ENCODE measurements around the gene RFESD.

Gene RFESD

GRCh38 chr5:95662946-95663345 is 16.4 kb downstream of the RFESD start:
- no peak for DNase-seq
- H2AK5ac ChIP-seq (ENCODE audit: low read length), result no peak overlapping the region
- no peak overlapping the region for H3K9ac ChIP-seq (ENCODE audit: low read length)
- H3K14ac ChIP-seq (ENCODE audit: low read length), result no peak overlapping the region
- H4K8ac ChIP-seq (ENCODE audit: low read depth, low read length), result no peak overlapping the region
- no peak overlapping the region for H3K18ac ChIP-seq (ENCODE audit: low read length)
- no peak overlapping the region for H2BK5ac ChIP-seq (ENCODE audit: low read depth, low read length, poor library complexity)
- H3K36me3 ChIP-seq (ENCODE audit: control insufficient read depth in 1 of 2, insufficient read depth in 2 of 2, low read length in 2 of 2), result no peaks in the 10 kb centered on the region
- no peak overlapping the region for H3K23ac ChIP-seq (ENCODE audit: low read length)
- no peak overlapping the region for H2AFZ ChIP-seq (ENCODE audit: insufficient read depth, low read length, poor library complexity)
- H3K9me3 ChIP-seq (ENCODE audit: insufficient read depth, low read depth, low read length), result no peaks in the 10 kb centered on the region
- no peaks in the 10 kb centered on the region for H3K79me2 ChIP-seq (ENCODE audit: control insufficient read depth, insufficient read depth, low read length, poor library complexity)
- no peak overlapping the region for H2BK120ac ChIP-seq (ENCODE audit: insufficient read depth, low read length, poor library complexity)
- peaks cover 3% of the 10 kb centered on the region for H3K79me1 ChIP-seq (ENCODE audit: low read length)
- no peak overlapping the region for H4K12ac ChIP-seq (ENCODE audit: low read depth, low read length)
- H3K27me3 ChIP-seq (ENCODE audit: insufficient read depth, low read length), result no peaks in the 10 kb centered on the region
- no peak overlapping the region for H3K27ac ChIP-seq (ENCODE audit: low read depth, low read length)
- H3K4me3 ChIP-seq (ENCODE audit: low read depth, low read length), result no peak overlapping the region
- no peak overlapping the region for H3K4ac ChIP-seq (ENCODE audit: low read depth, low read length)
- no peak overlapping the region for H4K91ac ChIP-seq (ENCODE audit: low read depth, low read length)
- no peaks in the 10 kb centered on the region for H3K4me1 ChIP-seq (ENCODE audit: control insufficient read depth in 1 of 2, insufficient read depth in 2 of 2, low read length in 2 of 2)
- H2BK12ac ChIP-seq (ENCODE audit: low read length), result no peak overlapping the region
- H3K4me2 ChIP-seq (ENCODE audit: low read length), result no peak overlapping the region

GRCh38 chr5:95664204-95664786 is 17.7 kb downstream of the RFESD start:
- H3K23ac ChIP-seq (ENCODE audit: low read length), result no peak overlapping the region
- DNase-seq, result peak; percentile 22 to 79
- H3K27ac ChIP-seq (ENCODE audit: low read depth, low read length), result peak overlapping the region; percentile 67
- H3K4me2 ChIP-seq (ENCODE audit: low read length), result no peak overlapping the region
- no peaks in the 10 kb centered on the region for H3K9me3 ChIP-seq (ENCODE audit: insufficient read depth, low read depth, low read length)
- peak overlapping the region; percentile 9 for H3K4ac ChIP-seq (ENCODE audit: low read depth, low read length)
- H3K79me2 ChIP-seq (ENCODE audit: control insufficient read depth, insufficient read depth, low read length, poor library complexity), result no peaks in the 10 kb centered on the region
- no peak overlapping the region for H3K18ac ChIP-seq (ENCODE audit: low read length)
- H3K27me3 ChIP-seq (ENCODE audit: insufficient read depth, low read length), result no peaks in the 10 kb centered on the region
- peaks cover 2 to 3% of the 10 kb centered on the region in 2 experiments for H3K4me1 ChIP-seq (ENCODE audit: control insufficient read depth in 1 of 2, insufficient read depth in 2 of 2, low read length in 2 of 2)
- peak overlapping the region; percentile 96 for H2BK12ac ChIP-seq (ENCODE audit: low read length)
- no peak overlapping the region for H3K4me3 ChIP-seq (ENCODE audit: low read depth, low read length)
- H3K9ac ChIP-seq (ENCODE audit: low read length), result no peak overlapping the region
- peak overlapping the region; percentile 64 for H2BK120ac ChIP-seq (ENCODE audit: insufficient read depth, low read length, poor library complexity)
- H4K91ac ChIP-seq (ENCODE audit: low read depth, low read length), result peak overlapping the region; percentile 26
- no peak overlapping the region for H4K12ac ChIP-seq (ENCODE audit: low read depth, low read length)
- H3K36me3 ChIP-seq (ENCODE audit: control insufficient read depth in 1 of 2, insufficient read depth in 2 of 2, low read length in 2 of 2), result no peaks in the 10 kb centered on the region
- H2AFZ ChIP-seq (ENCODE audit: insufficient read depth, low read length, poor library complexity), result peak overlapping the region; percentile 6
- H4K8ac ChIP-seq (ENCODE audit: low read depth, low read length), result no peak overlapping the region
- H3K79me1 ChIP-seq (ENCODE audit: low read length), result peaks cover 5% of the 10 kb centered on the region
- WGBS (ENCODE audit: extremely low coverage, insufficient coverage, insufficient read length), result no CpG with 5 or more reads among the region's 3 CpGs
- peak overlapping the region; percentile 70 for H2BK5ac ChIP-seq (ENCODE audit: low read depth, low read length, poor library complexity)
- H2AK5ac ChIP-seq (ENCODE audit: low read length), result no peak overlapping the region
- H3K14ac ChIP-seq (ENCODE audit: low read length), result peak overlapping the region; percentile 57

- H3K4ac ChIP-seq (ENCODE audit: low read depth, low read length), result no peak overlapping the region
- no peak for DNase-seq
- H3K9ac ChIP-seq (ENCODE audit: low read length), result no peak overlapping the region
- no peaks in the 10 kb centered on the region for H3K9me3 ChIP-seq (ENCODE audit: insufficient read depth, low read depth, low read length)
- no peaks in the 10 kb centered on the region for H3K36me3 ChIP-seq (ENCODE audit: control insufficient read depth in 1 of 2, insufficient read depth in 2 of 2, low read length in 2 of 2)
- no peak overlapping the region for H3K27ac ChIP-seq (ENCODE audit: low read depth, low read length)
- H3K23ac ChIP-seq (ENCODE audit: low read length), result no peak overlapping the region
- no peak overlapping the region for H2BK12ac ChIP-seq (ENCODE audit: low read length)
- H3K18ac ChIP-seq (ENCODE audit: low read length), result no peak overlapping the region
- no CpG with 5 or more reads among the region's 4 CpGs for WGBS (ENCODE audit: extremely low coverage, insufficient coverage, insufficient read length)
- H3K27me3 ChIP-seq (ENCODE audit: insufficient read depth, low read length), result no peaks in the 10 kb centered on the region
- H3K14ac ChIP-seq (ENCODE audit: low read length), result no peak overlapping the region
- no peak overlapping the region for H2BK120ac ChIP-seq (ENCODE audit: insufficient read depth, low read length, poor library complexity)
- no peak overlapping the region for H4K12ac ChIP-seq (ENCODE audit: low read depth, low read length)
- peaks cover 16% of the 10 kb centered on the region for H3K79me1 ChIP-seq (ENCODE audit: low read length)
- no peak overlapping the region for H3K4me3 ChIP-seq (ENCODE audit: low read depth, low read length)
- no peak overlapping the region for H3K4me2 ChIP-seq (ENCODE audit: low read length)
- no peak overlapping the region for H2AFZ ChIP-seq (ENCODE audit: insufficient read depth, low read length, poor library complexity)
- no peak overlapping the region for H4K8ac ChIP-seq (ENCODE audit: low read depth, low read length)
- H3K4me1 ChIP-seq (ENCODE audit: control insufficient read depth in 1 of 2, insufficient read depth in 2 of 2, low read length in 2 of 2), result peaks cover 11 to 18% of the 10 kb centered on the region in 2 experiments
- H3K79me2 ChIP-seq (ENCODE audit: control insufficient read depth, insufficient read depth, low read length, poor library complexity), result no peaks in the 10 kb centered on the region
- H2BK5ac ChIP-seq (ENCODE audit: low read depth, low read length, poor library complexity), result no peak overlapping the region
- H2AK5ac ChIP-seq (ENCODE audit: low read length), result no peak overlapping the region
- H4K91ac ChIP-seq (ENCODE audit: low read depth, low read length), result no peak overlapping the region
Observed at GRCh38 chr5:95667061-95667618, 20.6 kb downstream of the RFESD start.

GRCh38 chr5:95667678-95668077 is 21.1 kb downstream of the RFESD start:
- H2AK5ac ChIP-seq (ENCODE audit: low read length), result no peak overlapping the region
- no peak for DNase-seq
- H2AFZ ChIP-seq (ENCODE audit: insufficient read depth, low read length, poor library complexity), result no peak overlapping the region
- H3K79me1 ChIP-seq (ENCODE audit: low read length), result peaks cover 16% of the 10 kb centered on the region
- no peak overlapping the region for H3K4ac ChIP-seq (ENCODE audit: low read depth, low read length)
- no peaks in the 10 kb centered on the region for H3K9me3 ChIP-seq (ENCODE audit: insufficient read depth, low read depth, low read length)
- H3K4me2 ChIP-seq (ENCODE audit: low read length), result no peak overlapping the region
- peak overlapping the region; percentile 23 for H2BK12ac ChIP-seq (ENCODE audit: low read length)
- H3K4me1 ChIP-seq (ENCODE audit: control insufficient read depth in 1 of 2, insufficient read depth in 2 of 2, low read length in 2 of 2), result peaks cover 11 to 18% of the 10 kb centered on the region in 2 experiments
- no peak overlapping the region for H4K12ac ChIP-seq (ENCODE audit: low read depth, low read length)
- H3K18ac ChIP-seq (ENCODE audit: low read length), result no peak overlapping the region
- no peak overlapping the region for H3K4me3 ChIP-seq (ENCODE audit: low read depth, low read length)
- no peak overlapping the region for H3K27ac ChIP-seq (ENCODE audit: low read depth, low read length)
- H3K23ac ChIP-seq (ENCODE audit: low read length), result no peak overlapping the region
- H3K14ac ChIP-seq (ENCODE audit: low read length), result no peak overlapping the region
- H3K9ac ChIP-seq (ENCODE audit: low read length), result no peak overlapping the region
- peak overlapping the region; percentile 6 for H2BK120ac ChIP-seq (ENCODE audit: insufficient read depth, low read length, poor library complexity)
- H4K91ac ChIP-seq (ENCODE audit: low read depth, low read length), result peak overlapping the region; percentile 3
- H3K27me3 ChIP-seq (ENCODE audit: insufficient read depth, low read length), result no peaks in the 10 kb centered on the region
- H3K79me2 ChIP-seq (ENCODE audit: control insufficient read depth, insufficient read depth, low read length, poor library complexity), result no peaks in the 10 kb centered on the region
- peak overlapping the region; percentile 21 for H2BK5ac ChIP-seq (ENCODE audit: low read depth, low read length, poor library complexity)
- no peak overlapping the region for H4K8ac ChIP-seq (ENCODE audit: low read depth, low read length)
- no peaks in the 10 kb centered on the region for H3K36me3 ChIP-seq (ENCODE audit: control insufficient read depth in 1 of 2, insufficient read depth in 2 of 2, low read length in 2 of 2)

Measured in trophoblast cell (in vitro differentiated cells and primary cell).